ENCODE results near the gene PGM1. TPM values are rescaled to one million over a fixed set of nuclear protein-coding genes. Genes with fewer than 3 reads are reported as not detected.
"Not testable (repeated sequence)": the region's sequence is repeated elsewhere in the genome, so short reads cannot be mapped to it uniquely, and the experiment has no call there.

Gene PGM1
- total RNA-seq, result 10 to 100 TPM; 34.1 to 36.1 TPM

DNA sequence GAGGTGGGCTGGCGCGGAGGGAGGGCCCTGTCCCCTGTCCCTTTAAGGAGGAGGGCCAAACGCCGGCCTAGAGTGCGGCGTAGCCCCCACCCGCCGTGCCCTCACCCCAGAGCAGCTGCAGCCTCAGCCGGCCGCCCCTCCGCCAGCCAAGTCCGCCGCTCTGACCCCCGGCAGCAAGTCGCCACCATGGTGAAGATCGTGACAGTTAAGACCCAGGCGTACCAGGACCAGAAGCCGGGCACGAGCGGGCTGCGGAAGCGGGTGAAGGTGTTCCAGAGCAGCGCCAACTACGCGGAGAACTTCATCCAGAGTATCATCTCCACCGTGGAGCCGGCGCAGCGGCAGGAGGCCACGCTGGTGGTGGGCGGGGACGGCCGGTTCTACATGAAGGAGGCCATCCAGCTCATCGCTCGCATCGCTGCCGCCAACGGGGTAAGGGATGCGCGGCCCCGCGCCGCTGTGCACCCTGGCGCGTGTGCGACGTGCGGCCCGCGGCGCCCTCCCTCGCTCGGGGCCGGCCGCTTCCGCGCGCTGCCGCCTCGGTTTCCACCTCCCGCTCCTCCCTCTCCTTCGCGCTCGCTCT, at the start of gene PGM1:
PGM1 (plus strand) TSS at position 109 of the 583 bp plus-strand sequence; CDS start at position 187, 78 bp downstream.
- DNase-seq, result peak; percentile 82 to 83
- peak within 1 kb of the TSS; percentile 95 for H3K27ac Mint-ChIP-seq
- ATAC-seq (replicated peaks in 1 of 2), result peak; percentile 88 to 90
- H3K36me3 Mint-ChIP-seq (ENCODE audit: insufficient read depth in 2 of 2), result peaks cover 0 to 3% of the 10 kb centered on the region in 2 donors
- no peaks in the 10 kb centered on the region for H3K27me3 Mint-ChIP-seq (ENCODE audit: low read depth)
- H3K9me3 Mint-ChIP-seq, result no peaks in the 10 kb centered on the region
- peak within 1 kb of the TSS; percentile 90 to 97 for H3K4me3 Mint-ChIP-seq
- peaks cover 17% of the 10 kb centered on the region for H3K4me1 Mint-ChIP-seq (ENCODE audit: low read depth)

DNA sequence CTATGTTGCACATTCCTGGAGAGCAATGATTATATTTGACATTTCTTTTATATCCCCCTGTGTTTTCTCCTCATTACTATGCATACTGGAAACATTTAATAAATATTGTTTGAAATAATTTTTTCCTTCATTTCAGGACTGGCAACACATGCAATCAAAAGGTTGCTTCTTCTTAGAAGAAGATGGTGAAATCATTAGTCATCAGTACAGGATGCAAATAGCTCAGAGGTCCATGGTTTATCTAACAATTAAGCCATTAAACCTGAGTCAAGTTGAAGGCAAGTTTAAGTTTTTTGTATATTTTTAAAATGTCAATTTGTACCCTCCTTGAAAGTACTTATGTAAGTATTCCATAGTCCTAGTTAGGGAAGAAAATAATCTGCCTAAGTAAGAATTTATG, 47.4 kb upstream of the PGM1 start:
- H3K36me3 Mint-ChIP-seq (ENCODE audit: insufficient read depth in 2 of 2), result no peaks in the 10 kb centered on the region
- DNase-seq, result no peak
- no peaks in the 10 kb centered on the region for H3K4me1 Mint-ChIP-seq (ENCODE audit: low read depth)
- no peaks in the 10 kb centered on the region for H3K9me3 Mint-ChIP-seq
- no peak overlapping the region for H3K4me3 Mint-ChIP-seq
- ATAC-seq (replicated peaks in 1 of 2), result no peak
- peak overlapping the region; percentile 54 for H3K27ac Mint-ChIP-seq
- H3K27me3 Mint-ChIP-seq (ENCODE audit: low read depth), result no peaks in the 10 kb centered on the region

DNA sequence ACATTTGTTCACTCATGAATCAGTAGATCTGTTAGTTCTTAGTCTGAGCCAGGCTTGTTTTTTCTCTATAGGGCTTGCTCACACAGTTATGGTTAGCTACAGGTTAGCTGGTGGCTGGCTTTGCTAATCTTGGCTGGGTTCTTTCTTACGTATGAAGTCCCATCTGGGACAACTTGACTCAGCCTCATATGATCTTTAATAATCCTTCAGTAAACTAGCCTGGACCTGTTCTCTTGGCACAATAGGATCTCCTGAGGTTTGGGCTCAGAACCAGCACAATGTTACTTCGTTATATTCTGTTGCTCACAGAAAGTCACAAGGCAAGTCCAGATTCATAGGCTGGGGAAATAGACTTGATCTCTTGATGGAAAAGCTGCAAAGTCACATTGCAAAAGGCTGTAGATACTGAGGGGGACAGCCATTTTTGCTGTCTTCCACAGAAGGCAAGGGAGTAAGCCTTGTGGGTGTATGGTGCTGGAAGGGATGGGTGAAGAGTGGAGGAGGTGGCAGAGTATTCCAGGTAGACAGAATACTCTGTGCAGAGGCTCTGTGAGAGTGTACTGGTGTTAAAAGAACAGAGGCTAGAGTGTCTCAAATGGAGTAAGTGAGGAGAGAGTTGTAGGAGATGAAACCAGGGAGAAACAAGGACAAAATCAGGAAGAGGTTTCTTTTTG, 45.5 kb upstream of the PGM1 start:
- Mint-ChIP-seq H3K27me3 (ENCODE audit: low read depth) (no peaks in the 10 kb centered on the region), H3K4me1 (ENCODE audit: low read depth) (no peaks in the 10 kb centered on the region), H3K27ac (no peak overlapping the region), H3K9me3 (no peaks in the 10 kb centered on the region), H3K36me3 (ENCODE audit: insufficient read depth in 2 of 2) (no peaks in the 10 kb centered on the region), H3K4me3 (no peak overlapping the region)
- ATAC-seq (replicated peaks in 1 of 2) (no peak), DNase-seq (no peak)

DNA sequence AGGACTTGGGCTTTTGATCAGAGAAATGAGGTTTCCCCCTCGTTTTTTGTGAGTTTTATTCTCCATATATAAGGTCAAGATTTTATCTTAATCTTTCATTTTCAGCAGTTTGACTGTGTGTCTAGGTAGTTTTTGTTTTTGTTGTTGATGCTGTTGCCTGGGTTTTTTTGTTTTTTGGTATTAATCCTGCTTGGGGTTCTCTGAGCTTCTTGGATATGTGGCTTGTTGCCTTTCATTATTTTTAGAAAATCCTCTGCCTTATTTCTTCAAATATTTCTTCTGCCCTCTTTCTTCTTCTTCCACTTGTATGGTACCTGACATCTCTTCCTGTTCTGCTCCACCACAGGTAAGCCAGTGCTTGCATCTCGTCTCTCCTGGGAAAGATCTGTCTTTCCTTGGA, 44.9 kb upstream of the PGM1 start:
- H3K36me3 Mint-ChIP-seq (ENCODE audit: insufficient read depth in 2 of 2), result no peaks in the 10 kb centered on the region
- no peak for ATAC-seq (replicated peaks in 1 of 2)
- H3K27me3 Mint-ChIP-seq (ENCODE audit: low read depth), result no peaks in the 10 kb centered on the region
- H3K4me1 Mint-ChIP-seq (ENCODE audit: low read depth), result no peaks in the 10 kb centered on the region
- no peak overlapping the region for H3K4me3 Mint-ChIP-seq
- no peak for DNase-seq
- H3K9me3 Mint-ChIP-seq, result no peaks in the 10 kb centered on the region
- no peak overlapping the region for H3K27ac Mint-ChIP-seq

DNA sequence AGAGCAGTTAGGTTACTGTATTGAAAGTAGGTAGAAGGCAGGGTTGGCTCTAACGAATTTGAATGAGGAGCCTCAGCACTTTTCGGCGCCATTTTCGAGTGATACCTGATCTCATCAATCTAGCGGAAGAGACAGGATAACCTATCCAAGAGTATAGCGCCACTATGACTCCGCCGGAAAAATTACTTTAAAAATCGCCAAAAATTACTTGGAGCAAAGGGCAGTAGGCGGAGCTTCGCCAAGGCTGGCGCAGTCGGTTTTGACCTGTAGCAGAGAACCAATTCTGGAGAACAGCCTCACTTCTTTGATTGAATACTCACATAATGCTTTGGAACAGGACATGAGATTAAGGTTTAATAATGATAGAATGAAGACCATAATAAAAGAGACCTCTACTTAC, 44.3 kb upstream of the PGM1 start:
- no peaks in the 10 kb centered on the region for H3K27me3 Mint-ChIP-seq (ENCODE audit: low read depth)
- DNase-seq (no peak), ATAC-seq (replicated peaks in 1 of 2) (no peak)
- no peak overlapping the region for H3K4me3 Mint-ChIP-seq
- no peaks in the 10 kb centered on the region for H3K36me3 Mint-ChIP-seq (ENCODE audit: insufficient read depth in 2 of 2)
- H3K9me3 Mint-ChIP-seq, result no peaks in the 10 kb centered on the region
- H3K4me1 Mint-ChIP-seq (ENCODE audit: low read depth), result no peaks in the 10 kb centered on the region
- no peak overlapping the region for H3K27ac Mint-ChIP-seq

DNA sequence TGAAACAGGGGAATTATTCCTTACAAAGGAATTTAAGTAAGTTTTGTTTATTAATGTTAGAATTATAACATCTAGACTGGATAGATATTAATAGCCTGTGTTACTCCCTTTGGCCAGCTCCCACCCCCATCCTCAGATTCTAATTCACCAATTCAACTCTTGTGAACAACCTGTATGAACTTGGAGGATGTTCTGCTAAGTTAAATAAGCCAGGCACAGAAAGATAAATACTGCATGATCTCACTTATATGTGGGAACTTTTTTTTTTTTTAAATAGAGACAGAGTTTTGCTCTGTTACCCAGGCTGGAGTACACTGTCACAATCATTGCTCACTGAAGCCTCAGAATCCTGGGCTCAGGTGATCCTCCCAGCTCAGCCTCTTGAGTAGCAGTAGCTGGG, 37.7 kb upstream of the PGM1 start:
- H3K36me3 Mint-ChIP-seq (ENCODE audit: insufficient read depth in 2 of 2), result no peaks in the 10 kb centered on the region
- H3K27me3 Mint-ChIP-seq (ENCODE audit: low read depth), result no peaks in the 10 kb centered on the region
- no peak overlapping the region for H3K27ac Mint-ChIP-seq
- H3K9me3 Mint-ChIP-seq, result no peaks in the 10 kb centered on the region
- H3K4me3 Mint-ChIP-seq, result no peak overlapping the region
- ATAC-seq (replicated peaks in 1 of 2), result no peak
- no peaks in the 10 kb centered on the region for H3K4me1 Mint-ChIP-seq (ENCODE audit: low read depth)
- no peak for DNase-seq

DNA sequence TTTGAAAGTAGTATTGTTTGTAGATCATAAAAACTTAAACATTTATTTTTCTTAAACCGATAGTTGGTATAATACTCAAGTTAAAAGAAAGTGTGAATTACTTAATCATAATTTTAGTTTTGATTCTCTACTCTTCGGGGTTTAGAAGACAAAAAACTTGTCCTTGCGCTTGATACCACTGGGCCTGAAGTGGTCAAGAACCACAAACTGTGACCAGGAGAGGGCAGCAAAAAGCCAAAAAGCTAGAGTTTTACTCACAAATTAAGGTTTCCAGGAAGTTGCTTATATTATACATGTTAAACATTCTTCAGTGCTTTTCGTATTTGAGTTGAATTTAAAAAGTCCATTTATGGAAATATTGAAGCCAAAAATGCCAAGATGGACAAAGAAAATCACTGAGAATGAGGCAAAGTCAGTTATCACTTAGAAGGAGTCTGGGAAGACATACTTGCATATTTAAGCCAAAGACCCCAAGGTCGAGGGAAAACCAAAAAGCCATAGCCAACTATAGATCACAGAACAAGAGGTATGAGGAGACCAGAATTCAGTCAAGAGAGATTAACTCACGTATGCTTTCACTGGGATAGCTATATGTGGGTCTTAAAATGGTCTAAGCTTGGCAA, 35.7 kb upstream of the PGM1 start:
- Mint-ChIP-seq H3K27ac (no peak overlapping the region), H3K4me3 (no peak overlapping the region), H3K9me3 (no peaks in the 10 kb centered on the region), H3K27me3 (ENCODE audit: low read depth) (no peaks in the 10 kb centered on the region), H3K4me1 (ENCODE audit: low read depth) (no peaks in the 10 kb centered on the region), H3K36me3 (ENCODE audit: insufficient read depth in 2 of 2) (peaks cover 0 to 1% of the 10 kb centered on the region in 2 donors)
- DNase-seq (peak; percentile 24 to 25), ATAC-seq (replicated peaks in 1 of 2) (no peak)

DNA sequence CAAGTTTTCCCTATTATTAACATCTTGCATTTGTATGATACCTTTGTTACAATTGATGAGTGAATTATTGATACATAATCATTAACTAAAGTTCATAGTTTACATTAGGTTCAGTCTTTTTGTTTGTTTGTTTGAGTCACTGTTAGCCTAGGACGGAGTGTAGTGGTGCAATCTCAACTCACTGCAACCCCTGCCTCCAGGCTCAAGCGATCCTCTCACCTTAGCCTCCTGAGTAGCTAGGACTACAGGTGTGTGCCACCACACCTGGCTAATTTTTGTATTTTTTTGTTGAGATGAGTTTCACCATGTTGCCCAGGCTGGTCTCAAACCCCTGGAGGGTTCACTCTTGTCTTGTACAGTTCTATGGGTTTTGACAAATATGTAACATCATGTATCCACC, 33.9 kb upstream of the PGM1 start:
- no peaks in the 10 kb centered on the region for H3K27me3 Mint-ChIP-seq (ENCODE audit: low read depth)
- H3K4me1 Mint-ChIP-seq (ENCODE audit: low read depth), result no peaks in the 10 kb centered on the region
- ATAC-seq (replicated peaks in 1 of 2), result no peak
- H3K4me3 Mint-ChIP-seq, result no peak overlapping the region
- no peak for DNase-seq
- peaks cover 0 to 3% of the 10 kb centered on the region in 2 donors for H3K36me3 Mint-ChIP-seq (ENCODE audit: insufficient read depth in 2 of 2)
- H3K9me3 Mint-ChIP-seq, result no peaks in the 10 kb centered on the region
- H3K27ac Mint-ChIP-seq, result no peak overlapping the region

DNA sequence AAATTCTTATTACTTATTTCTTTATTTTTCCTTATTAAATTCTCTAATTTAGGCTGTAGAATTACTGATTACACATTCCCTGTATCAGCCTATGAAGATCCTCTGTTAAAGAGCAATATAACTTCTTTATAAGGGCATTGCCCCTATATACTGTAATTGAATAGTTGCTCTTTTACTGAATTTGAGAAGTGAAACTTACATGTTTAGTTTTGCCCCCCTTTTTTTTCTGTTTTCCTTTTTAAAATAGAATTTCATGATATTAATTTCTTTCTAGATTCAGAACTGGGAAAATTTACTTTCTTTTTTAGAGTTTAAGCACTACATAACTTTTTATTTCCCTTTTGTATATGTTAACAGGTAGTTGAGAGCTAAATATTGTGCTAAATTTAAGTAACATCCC, 29.5 kb upstream of the PGM1 start:
- Mint-ChIP-seq H3K27ac (no peak overlapping the region), H3K27me3 (ENCODE audit: low read depth) (no peaks in the 10 kb centered on the region), H3K4me3 (no peak overlapping the region), H3K36me3 (ENCODE audit: insufficient read depth in 2 of 2) (peaks cover 1 to 5% of the 10 kb centered on the region in 2 donors), H3K4me1 (ENCODE audit: low read depth) (no peaks in the 10 kb centered on the region), H3K9me3 (no peaks in the 10 kb centered on the region)
- no peak for ATAC-seq (replicated peaks in 1 of 2)
- DNase-seq, result no peak

DNA sequence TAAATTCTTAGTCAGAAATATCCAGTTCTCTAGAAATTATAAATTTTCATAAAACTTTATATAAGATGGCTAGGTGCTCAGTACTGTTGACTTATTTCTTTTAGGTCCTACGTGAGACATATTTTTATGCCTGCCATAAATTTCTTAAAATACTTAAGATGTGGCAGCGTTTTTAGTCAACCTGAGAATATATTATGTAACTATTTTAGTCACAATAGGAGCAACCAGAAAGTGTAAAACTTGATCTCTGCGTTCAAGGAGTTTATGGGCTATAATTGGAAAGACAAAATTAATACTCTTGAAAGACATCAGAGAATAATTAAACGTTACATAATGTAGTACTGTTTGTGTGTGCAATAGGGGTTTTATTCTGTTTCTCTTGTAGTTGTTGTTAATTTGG, 24.1 kb upstream of the PGM1 start:
- Mint-ChIP-seq H3K4me1 (ENCODE audit: low read depth) (no peaks in the 10 kb centered on the region), H3K36me3 (ENCODE audit: insufficient read depth in 2 of 2) (peaks cover 1 to 3% of the 10 kb centered on the region in 2 donors), H3K27me3 (ENCODE audit: low read depth) (no peaks in the 10 kb centered on the region), H3K4me3 (no peak overlapping the region), H3K9me3 (no peaks in the 10 kb centered on the region), H3K27ac (no peak overlapping the region)
- no peak for ATAC-seq (replicated peaks in 1 of 2)
- DNase-seq, result no peak

DNA sequence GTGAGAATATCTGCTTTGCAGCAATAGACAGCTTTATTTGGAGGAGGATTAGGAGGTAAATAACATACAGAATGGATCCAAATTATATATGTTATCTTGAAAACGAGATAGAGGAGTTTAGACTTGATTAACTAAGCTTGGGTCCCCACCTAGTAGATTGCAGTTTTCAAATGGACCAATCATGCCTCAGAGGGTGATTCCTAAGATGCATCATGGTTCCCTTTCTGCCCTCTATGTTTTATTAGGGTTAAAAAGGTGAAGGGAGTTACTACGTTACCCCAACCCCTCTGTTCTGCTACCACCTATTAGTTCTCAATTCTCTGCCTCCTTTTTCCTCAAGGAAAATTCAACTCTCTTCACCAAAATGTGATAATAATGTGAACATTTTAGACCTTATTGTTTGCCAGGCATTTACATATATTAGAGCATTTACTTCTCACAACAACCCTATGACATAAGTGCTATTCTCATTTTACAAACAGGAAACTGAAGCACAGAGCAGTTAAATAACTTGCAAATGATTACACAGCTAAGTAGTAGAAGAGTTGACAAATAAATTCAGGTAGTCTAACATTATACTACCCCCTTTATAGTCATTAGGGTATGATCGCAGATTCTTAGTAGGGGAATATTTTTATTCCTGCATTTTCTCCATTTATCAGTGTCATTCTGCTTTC, 23.4 kb upstream of the PGM1 start:
- Mint-ChIP-seq H3K4me1 (ENCODE audit: low read depth) (no peaks in the 10 kb centered on the region), H3K9me3 (no peaks in the 10 kb centered on the region), H3K27ac (no peak overlapping the region), H3K4me3 (no peak overlapping the region), H3K36me3 (ENCODE audit: insufficient read depth in 2 of 2) (peaks cover 1 to 2% of the 10 kb centered on the region in 2 donors), H3K27me3 (ENCODE audit: low read depth) (no peaks in the 10 kb centered on the region)
- no peak for DNase-seq
- no peak for ATAC-seq (replicated peaks in 1 of 2)

DNA sequence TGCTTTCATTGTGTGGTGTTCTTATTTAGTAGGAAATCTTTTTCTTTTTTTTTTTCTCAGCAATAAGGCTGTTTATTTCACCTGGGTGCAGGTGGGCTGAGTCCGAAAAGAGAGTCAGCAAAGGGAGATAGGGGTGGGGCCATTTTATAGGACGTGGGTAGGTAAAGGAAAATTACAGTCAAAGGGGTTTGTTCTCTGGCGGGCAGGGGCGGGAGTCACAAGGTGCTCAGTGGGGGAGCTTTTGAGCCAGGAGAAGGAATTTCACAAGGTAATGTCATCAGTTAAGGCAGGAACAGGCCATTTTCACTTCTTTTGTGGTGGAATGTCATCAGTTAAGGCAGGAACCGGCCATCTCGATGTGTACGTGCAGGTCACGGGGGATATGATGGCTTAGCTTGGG, 20.5 kb upstream of the PGM1 start:
- not testable (repeated sequence) for DNase-seq; H3K36me3 Mint-ChIP-seq (ENCODE audit: insufficient read depth in 2 of 2); H3K4me3 Mint-ChIP-seq; H3K27ac Mint-ChIP-seq; ATAC-seq (replicated peaks in 1 of 2); H3K4me1 Mint-ChIP-seq (ENCODE audit: low read depth); H3K9me3 Mint-ChIP-seq; H3K27me3 Mint-ChIP-seq (ENCODE audit: low read depth)

DNA sequence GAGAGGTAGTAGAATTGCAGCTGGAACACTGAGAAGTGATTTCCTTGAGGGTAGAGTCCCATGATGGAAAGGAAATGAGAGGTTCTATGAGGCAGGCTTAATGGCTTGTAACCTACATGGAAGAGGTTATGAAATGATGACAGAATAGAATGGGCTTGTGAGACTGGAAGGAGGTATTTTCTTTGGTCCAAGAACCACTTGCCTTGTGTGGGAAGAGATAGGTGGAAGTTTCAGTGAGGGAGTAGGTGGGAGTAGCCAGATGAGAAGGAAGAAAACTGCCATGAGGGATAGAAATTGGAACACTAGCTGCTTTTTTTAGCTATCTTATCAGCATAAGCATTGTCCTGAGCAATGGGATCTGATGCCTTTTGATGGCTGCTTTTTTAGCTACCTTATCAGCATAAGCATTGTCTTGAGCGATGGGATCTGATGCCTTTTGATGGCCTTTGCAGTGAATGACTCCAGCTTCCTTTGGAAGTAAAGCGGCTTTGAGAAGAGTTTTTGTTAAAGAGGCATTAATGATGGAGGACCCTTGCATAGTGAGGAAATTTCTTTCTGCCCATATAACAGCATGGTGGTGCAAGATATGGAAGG, 18.9 kb upstream of the PGM1 start:
- H3K9me3 Mint-ChIP-seq; H3K4me3 Mint-ChIP-seq; H3K27ac Mint-ChIP-seq; H3K36me3 Mint-ChIP-seq (ENCODE audit: insufficient read depth in 2 of 2); H3K4me1 Mint-ChIP-seq (ENCODE audit: low read depth); DNase-seq; ATAC-seq (replicated peaks in 1 of 2); H3K27me3 Mint-ChIP-seq (ENCODE audit: low read depth): not testable (repeated sequence)

Data from activated T-cell treated with anti-CD3 and anti-CD28 coated beads, Interleukin-2, amount 50 U/mL, for 72 hours (primary cell).